Gastrocnemius medialis (tissue), 4 donors: ENCODE measurements around the gene CXCL12. TPM values are rescaled to one million over a fixed set of nuclear protein-coding genes. Genes with fewer than 3 reads are reported as not detected.

Source experiments
- ATAC-seq, 2 donors: fragments of 150-250 bp; one replicate each; pipeline ENCODE4 v1.9.1; 2016
- DNase-seq, 2 donors: peaks; one replicate each; pipeline ENCODE4 v3.0.0-alpha.2; 2019
- H3K27ac ChIP-seq, 4 donors: fragments of 200-600 bp; sonication (generic); 1 replicate in 1 of 4; 2 replicates in 3 of 4; pipeline ENCODE4 v1.5.1; 2016 to 2018; ENCODE audit warnings: mild to moderate bottlenecking in 2 of 4, moderate library complexity in 1 of 4
- H3K27me3 ChIP-seq, 3 donors: fragments of 200-600 bp; sonication (generic) in 2 of 3; 1 replicate in 1 of 3; 2 replicates in 2 of 3; pipeline versions ENCODE4 v1.5.1 to v1.6.0; 2016 to 2019; ENCODE audit warnings: mild to moderate bottlenecking in 1 of 3, moderate library complexity in 1 of 3
- H3K36me3 ChIP-seq, 2 donors: fragments of 200-600 bp; sonication (generic) in 1 of 2; one replicate each; pipeline ENCODE4 v1.5.1; 2017 to 2018
- H3K4me1 ChIP-seq, 2 donors: fragments of 200-600 bp; sonication (generic) in 1 of 2; one replicate each; pipeline ENCODE4 v1.5.1; 2016 to 2017; ENCODE audit warnings: mild to moderate bottlenecking in 2 of 2
- H3K4me3 ChIP-seq, 4 donors: fragments of 200-600 bp; sonication (generic) in 3 of 4; 1 replicate in 1 of 4; 2 replicates in 3 of 4; pipeline ENCODE4 v1.5.1; 2016 to 2019; ENCODE audit warnings: mild to moderate bottlenecking in 2 of 4
- H3K9me3 ChIP-seq, 3 donors: fragments of 200-600 bp; sonication (generic) in 2 of 3; 1 replicate in 1 of 3; 2 replicates in 2 of 3; pipeline ENCODE4 v1.5.1; 2016 to 2019
- CTCF ChIP-seq, 5 experiments: fragments of 450-650 bp in 3 of 5; fragments of 200-600 bp in 2 of 5; sonication (generic) in 2 of 5; IDR thresholded peaks in 4 of 5; conservative IDR thresholded peaks in 1 of 5; 1 replicate in 4 of 5; 2 replicates in 1 of 5; pipeline ENCODE4 v1.5.1; 2016 to 2019; ENCODE audit warnings: antibody characterized with exemption in 5 of 5, mild to moderate bottlenecking in 3 of 5, moderate library complexity in 3 of 5
- POLR2A ChIP-seq, 2 donors: fragments of 450-650 bp; IDR thresholded peaks; one replicate each; pipeline ENCODE4 v1.6.1; 2017; ENCODE audit warnings: antibody characterized with exemption in 2 of 2, mild to moderate bottlenecking in 2 of 2, moderate library complexity in 2 of 2
- in situ Hi-C, 4 donors: fragments of 200-750 bp; cut with MboI; loops; one replicate each; pipeline versions ENCODE4 v1.15.0 to v1.8.0; 2017; ENCODE audit warnings: low sequenced_read_pairs in 4 of 4
- intact Hi-C: fragments of 100-400 bp; cut with DNase I; formaldehyde crosslinking; loops from one replicate; pipeline ENCODE4 v1.15.1; 2023; ENCODE audit warnings: low total_unique reads
- total RNA-seq, 4 donors: library from RNA; depleted of rRNA; stranded (reverse); fragments of >200 nt; gene quantifications; one replicate each; pipeline versions ENCODE4 v1.1.0 to v1.2.3, GENCODE V29; 2016

Gene CXCL12
- total RNA-seq, 4 donors from 2014 or later: 8.6 to 22.0 (median 18.0) TPM

- peak overlapping the region; percentile 60 to 87 (median 82) for H3K27ac ChIP-seq
- in situ Hi-C loops: loop anchor here in 3 of 4 donors (5.0 to 25.0 kb wide), 4 partner anchors 78 to 708 kb away; no protein-coding TSS in a partner anchor
These were observed 1.7 kb downstream of the CXCL12 start for GRCh38 chr10:44382981-44383748.

DNA sequence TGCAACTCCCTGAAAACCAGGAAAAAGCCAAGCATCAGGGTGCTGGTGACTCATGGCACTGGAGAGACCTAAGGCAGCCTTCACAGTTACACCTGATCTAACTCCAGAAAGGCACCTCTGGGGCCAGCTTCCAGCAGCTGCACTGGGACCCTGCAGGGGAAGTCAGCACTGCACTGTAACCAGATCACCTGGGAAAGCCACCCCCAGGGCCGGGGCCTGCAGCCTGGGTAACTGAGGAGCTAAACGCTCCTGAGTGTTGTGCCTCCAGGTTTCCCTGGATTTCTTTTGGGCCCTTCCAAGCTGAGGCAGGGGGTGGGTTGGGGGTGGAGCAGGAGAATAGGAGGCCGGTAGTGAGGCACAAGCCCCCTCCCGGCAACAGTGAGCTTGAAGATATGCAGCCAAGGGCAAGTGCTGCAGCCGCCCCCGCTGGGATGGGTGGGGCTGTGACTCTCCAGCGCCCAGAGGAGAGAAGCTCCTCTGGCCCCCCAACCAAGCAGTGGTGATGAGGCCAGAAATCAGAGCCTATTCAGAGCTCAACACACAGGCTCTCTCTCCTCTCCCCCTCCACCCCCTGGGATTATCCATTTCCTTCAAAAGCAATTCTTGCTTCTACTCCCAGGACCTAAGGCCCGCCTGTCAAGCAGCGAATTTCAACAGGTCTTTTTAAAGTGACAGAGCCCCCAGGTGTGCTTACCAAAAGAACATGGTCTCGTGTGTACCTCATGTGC lies 2.6 kb downstream of the CXCL12 start:
- H3K4me3 ChIP-seq: peak overlapping the region; percentile 65 to 87 (median 74)
- TF ChIP-seq CTCF (IDR thresholded peaks at IDR 0.05 in 4 of 5, conservative IDR thresholded peaks at IDR 0.05 in 1 of 5) (no peak), POLR2A (IDR thresholded peaks at IDR 0.05) (no peak)
- H3K9me3 ChIP-seq: no peaks in the 10 kb centered on the region
- H3K27ac ChIP-seq: peak overlapping the region; percentile 60 to 87 (median 82)
- H3K36me3 ChIP-seq: peaks cover 0 to 16% of the 10 kb centered on the region in 2 donors
- intact Hi-C loops (loop anchor here (10.0 kb wide), 1 partner anchor 567 kb away; no protein-coding TSS in a partner anchor), in situ Hi-C loops (loop anchor here in 3 of 4 donors (5.0 to 25.0 kb wide), 4 partner anchors 77 to 707 kb away; no protein-coding TSS in a partner anchor)
- ATAC-seq (no peak), DNase-seq (no peak)
- no peaks in the 10 kb centered on the region for H3K27me3 ChIP-seq
- peaks cover 46 to 63% of the 10 kb centered on the region in 2 donors for H3K4me1 ChIP-seq

More at GRCh38 chr10:44382981-44383748, 1.7 kb downstream of the CXCL12 start:
- intact Hi-C loops: loop anchor here (10.0 kb wide), 1 partner anchor 568 kb away; no protein-coding TSS in a partner anchor
- Histone ChIP-seq H3K4me1 (peaks cover 45 to 56% of the 10 kb centered on the region in 2 donors), H3K4me3 (peak overlapping the region; percentile 65 to 87 (median 74)), H3K36me3 (peaks cover 0 to 7% of the 10 kb centered on the region in 2 donors), H3K27me3 (no peaks in the 10 kb centered on the region), H3K9me3 (no peaks in the 10 kb centered on the region)
- DNase-seq (no peak), ATAC-seq (no peak)
- TF ChIP-seq CTCF (IDR thresholded peaks at IDR 0.05 in 4 of 5, conservative IDR thresholded peaks at IDR 0.05 in 1 of 5): no peak
- TF ChIP-seq POLR2A (IDR thresholded peaks at IDR 0.05): no peak

DNA sequence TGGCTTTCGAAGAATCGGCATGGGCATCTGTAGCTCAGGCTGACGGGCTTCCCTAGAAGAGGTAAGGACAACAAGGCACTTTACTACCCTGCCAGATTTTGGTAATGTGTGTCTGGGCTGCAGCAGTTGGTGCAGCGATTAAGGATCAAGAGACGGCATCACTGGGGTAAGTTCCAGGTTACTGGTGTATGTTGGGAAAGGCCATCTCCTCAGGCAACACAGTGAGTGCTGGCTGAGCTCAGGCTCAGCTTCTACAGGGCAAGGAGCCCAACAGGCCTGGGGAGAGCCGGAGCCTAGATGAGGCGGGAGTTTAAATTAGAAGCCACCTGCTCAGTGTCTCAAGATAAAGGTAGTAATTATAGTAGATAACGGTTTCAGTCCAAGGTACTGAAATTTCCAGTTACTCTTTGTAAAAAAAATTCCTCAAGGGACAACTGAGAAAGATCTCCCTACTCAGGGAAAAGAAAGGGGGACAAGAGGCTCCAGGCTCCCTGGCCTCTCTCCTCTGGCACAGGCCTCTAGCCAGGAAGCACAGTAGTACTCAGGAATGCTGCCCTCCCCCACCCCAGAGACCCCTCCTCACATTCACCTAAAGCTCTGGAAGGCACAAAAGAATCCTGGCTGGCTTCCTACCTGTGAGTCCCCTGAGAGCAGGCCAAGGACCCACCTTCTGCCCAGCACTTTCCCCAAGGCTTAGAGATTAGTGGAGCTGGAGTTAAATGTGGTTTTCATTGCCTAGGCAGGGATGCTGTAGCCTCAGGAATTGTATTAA lies 3.9 kb downstream of the CXCL12 start:
- Histone ChIP-seq H3K27ac (peak overlapping the region; percentile 53 to 87 (median 70)), H3K9me3 (no peaks in the 10 kb centered on the region), H3K36me3 (peaks cover 0 to 17% of the 10 kb centered on the region in 2 donors), H3K4me3 (no peak overlapping the region), H3K4me1 (peaks cover 58 to 76% of the 10 kb centered on the region in 2 donors), H3K27me3 (no peaks in the 10 kb centered on the region)
- TF ChIP-seq CTCF (IDR thresholded peaks at IDR 0.05 in 4 of 5, conservative IDR thresholded peaks at IDR 0.05 in 1 of 5) (no peak), POLR2A (IDR thresholded peaks at IDR 0.05) (no peak)
- intact Hi-C loops (loop anchor here (1.0 to 10.0 kb wide), 2 partner anchors 46 to 566 kb away; no protein-coding TSS in a partner anchor), in situ Hi-C loops (loop anchor here in 3 of 4 donors (5.0 to 25.0 kb wide), 4 partner anchors 76 to 706 kb away; no protein-coding TSS in a partner anchor)
- DNase-seq: peak; percentile 39 to 56
- peak; percentile 49 to 56 for ATAC-seq

DNA sequence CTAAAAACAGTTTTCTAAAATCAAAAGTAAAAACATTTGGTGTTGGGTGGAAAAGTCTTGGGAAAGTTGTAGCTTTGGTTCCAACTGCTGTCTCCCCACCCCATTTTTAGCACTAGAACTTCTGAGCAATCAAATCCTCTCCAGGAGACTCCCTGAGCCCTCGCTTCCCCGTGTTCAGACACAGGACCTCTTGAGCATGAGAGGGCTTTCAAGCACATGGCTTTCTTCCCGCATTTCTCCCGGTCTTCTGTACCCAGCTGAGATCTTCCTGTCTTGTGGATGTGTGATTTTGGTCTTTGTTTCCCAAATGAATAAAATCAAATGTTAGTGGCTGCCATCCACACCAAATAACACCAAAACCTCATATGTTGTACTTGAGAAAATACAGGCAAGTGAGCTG lies 5.0 kb downstream of the CXCL12 start:
- no peak for TF ChIP-seq CTCF (IDR thresholded peaks at IDR 0.05 in 4 of 5, conservative IDR thresholded peaks at IDR 0.05 in 1 of 5)
- no peak for TF ChIP-seq POLR2A (IDR thresholded peaks at IDR 0.05)
- H3K27me3 ChIP-seq: no peaks in the 10 kb centered on the region
- intact Hi-C loops (loop anchor here (10.0 kb wide), 1 partner anchor 565 kb away; no protein-coding TSS in a partner anchor), in situ Hi-C loops (loop anchor here in 3 of 4 donors (5.0 to 25.0 kb wide), 4 partner anchors 75 to 705 kb away; no protein-coding TSS in a partner anchor)
- no peaks in the 10 kb centered on the region for H3K9me3 ChIP-seq
- H3K27ac ChIP-seq: peak overlapping the region; percentile 53 to 87 (median 70)
- peaks cover 0 to 22% of the 10 kb centered on the region in 2 donors for H3K36me3 ChIP-seq
- DNase-seq (no peak), ATAC-seq (no peak)
- peaks cover 62 to 83% of the 10 kb centered on the region in 2 donors for H3K4me1 ChIP-seq
- no peak overlapping the region for H3K4me3 ChIP-seq
